Measurements from ENCODE around the gene SEMA4A.

SEMA4A gene

DNA sequence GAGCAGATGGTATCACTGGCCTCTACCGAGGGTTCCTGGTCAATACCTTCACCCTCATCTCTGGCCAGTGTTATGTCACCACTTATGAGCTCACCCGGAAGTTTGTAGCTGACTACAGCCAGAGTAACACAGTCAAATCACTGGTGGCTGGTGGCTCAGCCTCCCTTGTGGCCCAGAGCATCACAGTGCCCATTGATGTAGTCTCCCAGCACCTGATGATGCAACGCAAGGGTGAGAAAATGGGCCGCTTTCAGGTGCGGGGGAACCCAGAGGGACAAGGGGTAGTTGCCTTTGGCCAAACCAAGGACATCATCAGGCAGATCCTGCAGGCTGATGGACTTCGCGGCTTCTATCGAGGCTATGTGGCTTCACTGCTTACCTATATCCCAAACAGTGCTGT is 46.7 kb downstream of the SEMA4A start:
- H3K36me3 ChIP-seq: peaks cover 65% of the 10 kb centered on the region
- no peak for TF ChIP-seq CTCF (IDR thresholded peaks at IDR 0.05)
- no peaks in the 10 kb centered on the region for H3K27me3 ChIP-seq
- no peaks in the 10 kb centered on the region for H3K9me3 ChIP-seq
- H3K4me3 ChIP-seq (ENCODE audit: low read depth in 1 of 2, low read length in 1 of 2): no peak overlapping the region
- H3K27ac ChIP-seq: peak overlapping the region; percentile 87
- H3K4me1 ChIP-seq (ENCODE audit: control insufficient read depth in 1 of 2, insufficient read depth in 1 of 2, low read depth in 1 of 2, low read length in 1 of 2): peaks cover 91 to 95% of the 10 kb centered on the region in 2 experiments

GRCh38 chr1:156203331-156203730 is 49.9 kb downstream of the SEMA4A start:
- Histone ChIP-seq H3K4me3 (ENCODE audit: low read depth in 1 of 2, low read length in 1 of 2) (peak overlapping the region in 1 of 2 experiments; percentile 55), H3K9me3 (no peaks in the 10 kb centered on the region), H3K36me3 (peaks cover 66% of the 10 kb centered on the region), H3K4me1 (ENCODE audit: control insufficient read depth in 1 of 2, insufficient read depth in 1 of 2, low read depth in 1 of 2, low read length in 1 of 2) (peaks cover 65% of the 10 kb centered on the region in 2 experiments), H3K27ac (peak overlapping the region; percentile 87), H3K27me3 (no peaks in the 10 kb centered on the region)
- TF ChIP-seq CTCF (IDR thresholded peaks at IDR 0.05): no peak

- peak overlapping the region; percentile 87 for H3K27ac ChIP-seq
- H3K4me1 ChIP-seq (ENCODE audit: control insufficient read depth in 1 of 2, insufficient read depth in 1 of 2, low read depth in 1 of 2, low read length in 1 of 2): peaks cover 51 to 53% of the 10 kb centered on the region in 2 experiments
- no peaks in the 10 kb centered on the region for H3K9me3 ChIP-seq
- TF ChIP-seq CTCF (IDR thresholded peaks at IDR 0.05): no peak
- no peaks in the 10 kb centered on the region for H3K27me3 ChIP-seq
- H3K4me3 ChIP-seq (ENCODE audit: low read depth in 1 of 2, low read length in 1 of 2): no peak overlapping the region
- peaks cover 70% of the 10 kb centered on the region for H3K36me3 ChIP-seq
Observed at GRCh38 chr1:156204686-156205085, 51.3 kb downstream of the SEMA4A start.

GRCh38 chr1:156211243-156211642 is 57.9 kb downstream of the SEMA4A start:
- H3K36me3 ChIP-seq: peaks cover 66% of the 10 kb centered on the region
- no peaks in the 10 kb centered on the region for H3K9me3 ChIP-seq
- H3K27me3 ChIP-seq: no peaks in the 10 kb centered on the region
- TF ChIP-seq CTCF (IDR thresholded peaks at IDR 0.05): no peak
- peak overlapping the region; percentile 94 for H3K27ac ChIP-seq
- peaks cover 28 to 36% of the 10 kb centered on the region in 2 experiments for H3K4me1 ChIP-seq (ENCODE audit: control insufficient read depth in 1 of 2, insufficient read depth in 1 of 2, low read depth in 1 of 2, low read length in 1 of 2)
- H3K4me3 ChIP-seq (ENCODE audit: low read depth in 1 of 2, low read length in 1 of 2): no peak overlapping the region

- H3K27ac ChIP-seq: peak overlapping the region; percentile 94
- peak overlapping the region; percentile 85 for H3K4me3 ChIP-seq (ENCODE audit: low read depth in 1 of 2, low read length in 1 of 2)
- H3K36me3 ChIP-seq: peaks cover 57% of the 10 kb centered on the region
- H3K27me3 ChIP-seq: no peaks in the 10 kb centered on the region
- H3K9me3 ChIP-seq: no peaks in the 10 kb centered on the region
- no peak for TF ChIP-seq CTCF (IDR thresholded peaks at IDR 0.05)
- peaks cover 37 to 43% of the 10 kb centered on the region in 2 experiments for H3K4me1 ChIP-seq (ENCODE audit: control insufficient read depth in 1 of 2, insufficient read depth in 1 of 2, low read depth in 1 of 2, low read length in 1 of 2)
Observed at GRCh38 chr1:156212130-156212529, 58.7 kb downstream of the SEMA4A start.
